ENCODE results near the gene PTPRN2. TPM values are rescaled to one million over a fixed set of nuclear protein-coding genes. Genes with fewer than 3 reads are reported as not detected.

Gene PTPRN2
- polyA plus RNA-seq, 1 of the 3 experiments (the other 2 are of a cell fraction) = 4.0 TPM

DNA sequence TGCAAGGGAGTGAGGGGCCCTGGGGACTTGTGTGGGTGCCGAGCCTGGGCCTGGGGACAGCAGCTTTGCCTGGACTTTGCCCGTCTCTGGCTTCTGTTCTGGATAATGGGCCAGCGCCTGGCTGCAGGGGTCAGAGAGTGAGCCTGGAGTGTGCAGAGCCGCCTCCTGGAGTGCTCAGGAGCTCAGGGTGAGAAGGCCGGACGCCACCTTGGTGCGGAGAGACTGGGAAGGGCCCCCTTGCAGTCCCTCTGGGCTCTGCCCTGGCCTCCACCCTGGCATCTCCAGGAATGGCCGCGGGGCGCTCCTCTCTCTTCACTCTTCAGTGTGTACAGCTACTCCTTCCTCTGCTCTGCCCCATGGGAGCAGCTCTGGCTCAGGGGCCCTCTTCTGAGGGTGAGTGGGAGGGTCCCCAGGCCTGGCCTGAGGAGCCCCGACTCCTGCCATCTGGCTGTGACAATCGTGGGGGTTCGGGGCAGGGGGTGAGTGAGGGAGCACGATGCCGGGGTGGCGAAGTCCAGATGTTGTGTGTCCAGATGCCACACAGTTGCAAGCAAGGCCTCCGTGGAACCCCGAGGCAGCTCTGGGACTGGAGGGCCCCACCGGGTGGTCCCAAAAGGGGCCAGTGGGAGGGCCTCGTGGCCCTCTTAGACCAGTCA is 1063.7 kb downstream of the PTPRN2 start:
- Histone ChIP-seq H2AFZ (ENCODE audit: low read depth) (no peak overlapping the region), H3K36me3 (replicated peaks in 1 of 2; ENCODE audit: control insufficient read depth in 1 of 2, insufficient read depth in 2 of 2, low read length in 1 of 2) (no peaks in the 10 kb centered on the region), H3F3A (replicated peaks; ENCODE audit: insufficient read depth) (no peaks in the 10 kb centered on the region), H3K79me2 (ENCODE audit: insufficient read depth) (no peaks in the 10 kb centered on the region), H3K4me2 (no peak overlapping the region), H3K9me3 (no peaks in the 10 kb centered on the region), H3K4me1 (ENCODE audit: control insufficient read depth in 1 of 2, insufficient read depth in 2 of 2, low read depth in 1 of 2, low read length in 1 of 2) (no peaks in the 10 kb centered on the region), H3K9ac (no peak overlapping the region), H3K9me2 (no peaks in the 10 kb centered on the region), H3K4me3 (ENCODE audit: low read depth in 2 of 2, low read length in 1 of 2) (no peak overlapping the region), H3K27me3 (ENCODE audit: insufficient read depth) (no peaks in the 10 kb centered on the region), H3K27ac (ENCODE audit: low read depth in 2 of 2, low read length in 1 of 2) (no peak overlapping the region), H4K20me1 (ENCODE audit: insufficient read depth) (no peaks in the 10 kb centered on the region)
- POLR2A ChIA-PET = no interaction called here
- CTCF ChIA-PET = no interaction called here
- no peak for DNase-seq
- TF ChIP-seq TCF12 (IDR thresholded peaks at IDR 0.05) = no peak
- TF ChIP-seq, protein P1, sequence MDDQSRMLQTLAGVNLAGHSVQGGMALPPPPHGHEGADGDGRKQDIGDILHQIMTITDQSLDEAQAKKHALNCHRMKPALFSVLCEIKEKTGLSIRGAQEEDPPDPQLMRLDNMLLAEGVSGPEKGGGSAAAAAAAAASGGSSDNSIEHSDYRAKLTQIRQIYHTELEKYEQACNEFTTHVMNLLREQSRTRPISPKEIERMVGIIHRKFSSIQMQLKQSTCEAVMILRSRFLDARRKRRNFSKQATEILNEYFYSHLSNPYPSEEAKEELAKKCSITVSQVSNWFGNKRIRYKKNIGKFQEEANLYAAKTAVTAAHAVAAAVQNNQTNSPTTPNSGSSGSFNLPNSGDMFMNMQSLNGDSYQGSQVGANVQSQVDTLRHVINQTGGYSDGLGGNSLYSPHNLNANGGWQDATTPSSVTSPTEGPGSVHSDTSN (IDR thresholded peaks at IDR 0.05) = no peak
- no peak for TF ChIP-seq NFIC (IDR thresholded peaks at IDR 0.05; ENCODE audit: borderline replicate concordance)
- TF ChIP-seq RFX5 (IDR thresholded peaks at IDR 0.05; ENCODE audit: low read length) = no peak
- TF ChIP-seq FOXJ3 (CRISPR knock-in tag; IDR thresholded peaks at IDR 0.05) = no peak
- no peak for TF ChIP-seq JUND (IDR thresholded peaks at IDR 0.05)
- TF ChIP-seq, protein P2, sequence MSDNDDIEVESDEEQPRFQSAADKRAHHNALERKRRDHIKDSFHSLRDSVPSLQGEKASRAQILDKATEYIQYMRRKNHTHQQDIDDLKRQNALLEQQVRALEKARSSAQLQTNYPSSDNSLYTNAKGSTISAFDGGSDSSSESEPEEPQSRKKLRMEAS (IDR thresholded peaks at IDR 0.05; ENCODE audit: low read depth) = no peak
- TF ChIP-seq, protein P3, sequence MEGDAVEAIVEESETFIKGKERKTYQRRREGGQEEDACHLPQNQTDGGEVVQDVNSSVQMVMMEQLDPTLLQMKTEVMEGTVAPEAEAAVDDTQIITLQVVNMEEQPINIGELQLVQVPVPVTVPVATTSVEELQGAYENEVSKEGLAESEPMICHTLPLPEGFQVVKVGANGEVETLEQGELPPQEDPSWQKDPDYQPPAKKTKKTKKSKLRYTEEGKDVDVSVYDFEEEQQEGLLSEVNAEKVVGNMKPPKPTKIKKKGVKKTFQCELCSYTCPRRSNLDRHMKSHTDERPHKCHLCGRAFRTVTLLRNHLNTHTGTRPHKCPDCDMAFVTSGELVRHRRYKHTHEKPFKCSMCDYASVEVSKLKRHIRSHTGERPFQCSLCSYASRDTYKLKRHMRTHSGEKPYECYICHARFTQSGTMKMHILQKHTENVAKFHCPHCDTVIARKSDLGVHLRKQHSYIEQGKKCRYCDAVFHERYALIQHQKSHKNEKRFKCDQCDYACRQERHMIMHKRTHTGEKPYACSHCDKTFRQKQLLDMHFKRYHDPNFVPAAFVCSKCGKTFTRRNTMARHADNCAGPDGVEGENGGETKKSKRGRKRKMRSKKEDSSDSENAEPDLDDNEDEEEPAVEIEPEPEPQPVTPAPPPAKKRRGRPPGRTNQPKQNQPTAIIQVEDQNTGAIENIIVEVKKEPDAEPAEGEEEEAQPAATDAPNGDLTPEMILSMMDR (IDR thresholded peaks at IDR 0.05) = no peak
- TF ChIP-seq YY1 (IDR thresholded peaks at IDR 0.05; ENCODE audit: low read depth) = no peak
- TF ChIP-seq FOXM1 (IDR thresholded peaks at IDR 0.05; ENCODE audit: low read depth) = no peak
- TF ChIP-seq SMC3 (IDR thresholded peaks at IDR 0.05; ENCODE audit: low read depth, low read length) = no peak
- TF ChIP-seq RAD21 (IDR thresholded peaks at IDR 0.05; ENCODE audit: low read length) = no peak
- no peak for TF ChIP-seq MXI1 (IDR thresholded peaks at IDR 0.05; ENCODE audit: low read depth, low read length)
- no peak for TF ChIP-seq RCOR1 (IDR thresholded peaks at IDR 0.05; ENCODE audit: low read length)
- TF ChIP-seq SIN3A (IDR thresholded peaks at IDR 0.05; ENCODE audit: borderline replicate concordance, low read depth, low read length) = no peak
- no peak for TF ChIP-seq TEAD4 (IDR thresholded peaks at IDR 0.05; ENCODE audit: borderline replicate concordance, insufficient read depth)
- TF ChIP-seq, protein P4, sequence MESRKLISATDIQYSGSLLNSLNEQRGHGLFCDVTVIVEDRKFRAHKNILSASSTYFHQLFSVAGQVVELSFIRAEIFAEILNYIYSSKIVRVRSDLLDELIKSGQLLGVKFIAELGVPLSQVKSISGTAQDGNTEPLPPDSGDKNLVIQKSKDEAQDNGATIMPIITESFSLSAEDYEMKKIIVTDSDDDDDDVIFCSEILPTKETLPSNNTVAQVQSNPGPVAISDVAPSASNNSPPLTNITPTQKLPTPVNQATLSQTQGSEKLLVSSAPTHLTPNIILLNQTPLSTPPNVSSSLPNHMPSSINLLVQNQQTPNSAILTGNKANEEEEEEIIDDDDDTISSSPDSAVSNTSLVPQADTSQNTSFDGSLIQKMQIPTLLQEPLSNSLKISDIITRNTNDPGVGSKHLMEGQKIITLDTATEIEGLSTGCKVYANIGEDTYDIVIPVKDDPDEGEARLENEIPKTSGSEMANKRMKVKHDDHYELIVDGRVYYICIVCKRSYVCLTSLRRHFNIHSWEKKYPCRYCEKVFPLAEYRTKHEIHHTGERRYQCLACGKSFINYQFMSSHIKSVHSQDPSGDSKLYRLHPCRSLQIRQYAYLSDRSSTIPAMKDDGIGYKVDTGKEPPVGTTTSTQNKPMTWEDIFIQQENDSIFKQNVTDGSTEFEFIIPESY (IDR thresholded peaks at IDR 0.05; ENCODE audit: borderline replicate concordance, low read depth) = no peak
- TF ChIP-seq CHD2 (IDR thresholded peaks at IDR 0.05; ENCODE audit: low read length, partially characterized antibody) = no peak
- 43% methylated on average over 13 of the region's 20 CpGs for WGBS (ENCODE audit: low lambda C conversion rate)
